Dermis blood vessel endothelial cell (primary cell): Measurements from ENCODE around the gene LPIN1. TPM values are rescaled to one million over a fixed set of nuclear protein-coding genes. Genes with fewer than 3 reads are reported as not detected.
"Not testable (repeated sequence)": the region's sequence is repeated elsewhere in the genome, so short reads cannot be mapped to it uniquely, and the experiment has no call there.

ENCODE experiments used
- DNase-seq: peaks from one replicate; pipeline ENCODE4 v3.0.0; 2010
- total RNA-seq: library from RNA; depleted of rRNA; stranded (reverse); fragments of >200 nt; gene quantifications from 2 replicates; pipeline ENCODE4 v1.2.3, GENCODE V29; 2014

LPIN1 gene
- total RNA-seq, 1 donor from 2014 or later, result 24.0 TPM

- no peak for DNase-seq
Measured at GRCh38 chr2:11715987-11716652, 30.3 kb upstream of the LPIN1 start.

DNA sequence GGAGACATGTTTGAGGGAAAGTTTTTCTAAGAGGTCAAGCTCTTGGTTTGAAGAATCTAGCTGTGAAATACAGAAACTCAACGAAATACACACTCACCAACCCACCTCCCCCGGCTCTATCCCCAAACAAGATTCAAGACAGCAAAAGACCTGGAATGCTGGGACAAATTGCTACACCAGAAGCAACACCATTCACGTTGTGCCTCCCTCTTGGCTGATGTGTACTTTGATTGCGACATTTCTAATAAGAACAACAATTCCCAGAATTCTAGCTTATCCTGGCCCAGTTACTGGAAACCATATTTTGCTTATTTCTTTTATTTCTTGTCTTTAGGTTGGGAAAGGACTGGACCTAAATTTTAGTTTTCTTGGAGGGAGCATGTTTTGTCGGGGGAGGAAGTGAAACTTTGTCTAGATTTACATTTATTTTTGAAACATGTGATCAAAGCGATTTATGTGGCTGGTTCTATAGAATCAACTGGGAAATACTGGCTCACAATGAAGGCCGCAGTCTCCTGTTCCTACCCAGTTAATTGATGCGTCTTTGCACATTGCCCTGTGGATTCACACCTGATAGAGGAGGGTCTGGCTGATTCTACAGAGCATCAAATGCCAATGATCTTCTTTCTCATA is 29.6 kb upstream of the LPIN1 start:
- DNase-seq, result no peak

DNA sequence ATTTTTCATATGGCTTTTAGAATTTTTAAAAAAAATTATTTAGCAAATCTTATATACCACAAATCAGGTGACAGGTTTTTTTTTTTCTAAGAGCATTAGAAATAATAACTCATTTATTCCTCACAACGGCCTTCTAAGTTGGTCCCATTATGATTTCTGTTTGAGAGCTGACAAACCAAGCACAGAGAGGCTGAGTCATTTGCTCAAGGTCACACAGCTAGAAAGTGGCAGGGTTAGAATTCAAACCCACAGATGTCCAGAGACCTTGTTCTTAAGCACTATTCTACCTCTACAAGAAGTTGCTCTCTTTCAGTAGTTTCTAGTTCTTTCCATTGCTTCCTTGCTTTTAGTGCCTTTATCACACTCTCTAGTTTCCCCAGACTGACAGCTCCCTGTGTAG is 28.8 kb upstream of the LPIN1 start:
- no peak for DNase-seq

DNA sequence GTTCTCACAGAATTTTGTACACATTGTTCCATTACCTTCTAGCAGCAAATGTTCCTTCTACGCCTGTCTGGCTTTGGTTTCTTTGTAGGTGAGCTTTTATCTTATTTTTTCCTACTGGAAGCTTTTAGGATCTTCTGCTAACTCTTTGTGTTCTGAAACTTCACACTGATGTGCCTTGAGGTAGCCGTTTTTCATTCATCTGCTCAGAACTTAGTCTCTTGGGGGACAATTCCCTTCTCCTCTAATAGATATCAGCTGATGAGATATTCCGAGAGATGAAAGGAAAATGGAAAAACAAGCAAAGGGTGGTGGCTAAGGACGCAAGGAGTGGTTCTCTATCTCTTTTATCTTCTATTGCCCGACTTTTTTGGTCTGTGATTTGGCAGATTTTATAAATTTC is 27.8 kb upstream of the LPIN1 start:
- DNase-seq, result no peak

- no peak for DNase-seq
Measured at GRCh38 chr2:11719230-11719977, 27.0 kb upstream of the LPIN1 start.

DNA sequence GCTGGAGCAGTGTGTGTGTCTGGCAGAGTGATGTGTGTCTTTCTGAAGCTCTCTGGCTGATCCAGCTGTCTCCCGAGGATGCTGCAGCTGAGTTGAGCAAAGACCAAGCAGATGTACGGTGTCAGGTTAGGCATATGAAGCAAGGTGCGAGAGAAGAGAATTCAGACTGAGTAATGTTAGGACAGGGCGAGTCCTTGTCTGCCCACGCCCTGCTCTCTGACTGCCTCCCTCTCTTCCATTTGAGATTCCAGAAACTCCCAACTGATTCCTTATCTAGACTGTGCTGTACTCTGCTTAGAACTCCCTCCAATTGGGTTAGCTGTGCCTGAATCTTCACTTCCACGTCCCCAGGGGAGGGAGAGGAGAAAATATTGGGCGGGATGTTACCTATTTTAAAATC is 25.7 kb upstream of the LPIN1 start:
- no peak for DNase-seq

DNA sequence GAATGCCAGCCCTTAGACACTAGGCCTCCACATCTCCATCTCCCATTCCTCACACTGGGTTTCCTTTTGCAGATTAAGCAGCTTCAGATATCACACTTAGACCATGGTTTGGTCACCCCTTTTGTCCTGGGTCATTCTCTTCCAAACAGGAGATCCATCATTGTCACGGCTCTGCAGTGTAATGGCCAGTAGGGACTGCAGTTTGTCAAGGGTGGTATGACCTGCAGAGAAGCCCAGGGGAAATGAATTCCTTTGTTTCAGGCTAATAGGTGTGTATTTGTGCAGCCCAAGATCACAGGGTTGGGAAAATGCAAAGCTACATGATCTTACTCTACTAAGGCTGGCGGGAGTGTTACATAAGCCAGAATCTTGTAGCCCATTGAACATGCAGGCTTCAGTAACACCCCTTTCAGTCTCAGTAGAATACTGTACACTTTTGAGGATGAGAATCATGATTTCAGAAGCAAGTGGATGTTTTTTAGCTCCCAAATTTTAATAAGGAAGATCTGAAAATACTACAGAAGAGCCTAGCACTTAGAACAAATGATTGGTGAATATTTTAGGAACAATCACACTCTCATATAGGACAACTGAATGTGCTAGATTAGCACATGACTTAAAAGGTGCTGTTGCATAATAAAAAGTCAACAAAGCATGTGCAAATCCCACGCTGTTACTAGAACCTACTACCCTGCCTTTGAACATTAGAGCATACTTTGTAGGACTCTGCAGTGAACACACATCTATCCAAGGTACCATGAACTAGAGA is 24.0 kb upstream of the LPIN1 start:
- no peak for DNase-seq

- no peak for DNase-seq
Measured at GRCh38 chr2:11723061-11723371, 23.4 kb upstream of the LPIN1 start.

GRCh38 chr2:11724151-11724550 is 22.3 kb upstream of the LPIN1 start:
- DNase-seq, result no peak

- no peak for DNase-seq
Measured at GRCh38 chr2:11726384-11726783, 20.0 kb upstream of the LPIN1 start.

DNA sequence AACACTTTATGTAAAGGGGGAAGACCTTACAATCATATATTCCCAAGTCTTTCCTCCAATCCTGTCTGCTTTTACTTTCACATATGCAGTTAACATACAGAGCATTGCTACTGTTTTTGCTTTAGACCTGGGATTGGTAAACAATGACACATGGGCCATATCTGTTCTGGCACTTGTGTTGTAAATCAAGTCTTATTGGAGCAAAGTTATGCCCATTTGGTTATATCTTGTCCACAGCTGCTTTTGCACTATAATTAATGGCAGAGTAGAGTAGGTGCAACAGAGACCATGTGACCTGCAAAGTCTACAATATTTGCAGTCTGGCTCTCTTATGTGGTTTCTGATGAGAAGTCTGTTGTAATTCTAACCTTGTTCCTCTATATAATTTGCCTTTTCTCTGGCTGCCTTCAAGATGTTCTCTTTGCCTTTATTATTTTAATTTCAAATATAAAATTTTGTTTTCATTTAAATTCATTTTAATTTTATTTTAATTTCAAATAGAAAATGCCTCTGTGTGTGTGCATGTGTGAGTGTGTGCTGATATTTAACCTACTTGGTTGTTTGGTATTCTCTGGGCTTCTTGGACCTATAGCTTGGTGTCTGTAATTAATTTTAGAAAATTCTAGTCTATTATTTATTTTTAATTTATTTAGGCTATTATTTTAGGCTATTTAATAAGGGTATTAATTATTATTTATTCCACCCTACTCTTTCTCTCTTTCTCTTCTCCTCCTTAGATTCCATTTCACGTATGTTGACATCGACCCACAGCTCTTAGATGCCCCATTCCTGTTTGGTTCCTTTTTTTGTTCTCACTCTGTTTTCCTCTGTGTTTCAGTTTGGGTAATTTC is 16.8 kb upstream of the LPIN1 start:
- no peak for DNase-seq

- not testable (repeated sequence) for DNase-seq
Measured at GRCh38 chr2:11731214-11731984, 15.0 kb upstream of the LPIN1 start.

- no peak for DNase-seq
Measured at GRCh38 chr2:11732587-11732986, 13.8 kb upstream of the LPIN1 start.

DNA sequence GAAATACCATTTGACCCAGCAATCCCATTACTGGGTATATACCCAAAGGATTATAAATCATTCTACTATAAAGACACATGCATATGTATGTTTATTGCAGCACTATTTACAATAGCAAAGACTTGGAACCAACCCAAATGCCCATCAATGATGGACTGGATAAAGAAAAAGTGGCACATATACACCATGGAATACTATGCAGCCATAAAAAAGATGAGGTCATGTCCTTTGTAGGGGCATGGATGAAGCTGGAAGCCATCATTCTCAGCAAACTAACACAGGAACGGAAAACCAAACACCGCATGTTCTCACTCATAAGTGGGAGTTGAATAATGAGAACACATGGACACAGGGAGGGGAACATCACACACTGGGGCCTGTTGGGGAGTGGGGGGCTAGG is 8.6 kb upstream of the LPIN1 start:
- not testable (repeated sequence) for DNase-seq

DNA sequence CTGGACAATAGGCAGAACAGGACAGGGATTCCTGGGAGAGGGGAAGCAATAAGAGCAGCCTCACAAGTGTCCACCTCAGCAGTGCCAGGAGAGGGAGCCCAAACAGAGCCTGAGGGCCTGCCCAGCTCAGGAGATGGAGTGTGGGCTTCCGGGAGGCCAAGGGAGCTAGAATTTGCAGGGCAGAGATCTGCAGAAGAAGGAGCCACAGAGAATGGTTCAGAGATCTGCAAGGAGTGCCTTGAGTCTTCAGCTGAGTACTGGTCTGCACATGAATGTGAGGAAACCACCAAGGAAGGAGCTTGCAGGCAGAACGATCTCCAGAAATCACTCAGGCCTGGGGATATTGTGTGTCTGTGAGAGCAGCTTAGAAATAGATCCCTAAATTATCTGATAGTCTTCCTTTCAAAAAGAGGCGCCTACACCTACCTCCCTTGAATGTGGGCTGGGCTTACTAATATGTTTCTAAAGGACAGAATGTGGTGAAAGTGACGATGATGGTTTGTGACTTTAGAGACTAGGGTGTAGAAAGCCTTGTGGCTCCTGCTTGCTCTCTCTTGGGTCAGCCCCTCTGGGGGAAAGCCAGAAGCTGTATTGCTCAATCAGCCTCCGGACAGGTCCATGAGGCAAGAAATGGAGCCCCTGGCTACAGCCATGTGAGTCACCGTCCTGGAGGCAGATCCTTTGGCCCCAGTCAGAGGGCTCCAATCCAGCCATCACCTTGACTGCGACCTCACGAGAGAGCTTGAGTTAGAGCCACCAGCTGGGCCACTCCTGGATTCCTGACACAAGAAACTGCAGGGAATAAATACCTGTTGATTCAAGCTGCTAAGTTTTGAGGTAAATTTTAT is 7.6 kb upstream of the LPIN1 start:
- DNase-seq, result peak; percentile 78

- no peak for DNase-seq
Measured at GRCh38 chr2:11740723-11741122, 5.7 kb upstream of the LPIN1 start.

GRCh38 chr2:11742317-11742701 is 4.1 kb upstream of the LPIN1 start:
- DNase-seq, result no peak

DNA sequence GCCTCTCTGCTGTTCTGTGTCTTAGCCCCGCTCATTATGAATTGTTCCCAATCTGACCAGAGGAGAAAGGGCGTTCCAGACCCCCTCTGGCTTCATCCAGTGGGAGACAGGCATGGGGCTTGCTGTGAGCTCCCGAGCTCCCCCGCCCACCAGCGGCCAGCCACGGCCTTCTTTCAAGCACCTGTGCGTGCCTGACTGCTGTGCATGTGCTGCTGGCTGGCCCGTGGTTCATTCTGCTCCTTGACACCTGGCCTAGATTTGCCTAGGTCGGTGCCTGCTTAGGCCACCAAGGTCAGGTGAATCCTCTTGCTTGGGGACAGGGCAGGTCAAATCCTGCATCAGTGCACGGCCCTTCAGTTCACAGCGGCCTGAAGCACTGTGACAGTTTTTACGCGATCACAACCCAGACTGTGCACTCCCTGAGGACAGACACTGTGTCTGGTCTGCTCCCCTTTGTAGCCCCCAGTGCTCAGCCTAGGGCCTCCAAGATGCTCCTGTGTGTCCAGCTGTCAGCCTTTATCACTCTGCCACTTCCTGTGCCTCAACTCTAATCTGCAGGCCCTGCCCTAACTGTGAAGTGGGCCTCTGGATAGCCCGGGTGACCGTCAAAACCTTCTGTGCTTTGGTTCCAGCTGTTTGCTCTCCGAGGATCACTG is 3.6 kb upstream of the LPIN1 start:
- DNase-seq, result no peak

DNA sequence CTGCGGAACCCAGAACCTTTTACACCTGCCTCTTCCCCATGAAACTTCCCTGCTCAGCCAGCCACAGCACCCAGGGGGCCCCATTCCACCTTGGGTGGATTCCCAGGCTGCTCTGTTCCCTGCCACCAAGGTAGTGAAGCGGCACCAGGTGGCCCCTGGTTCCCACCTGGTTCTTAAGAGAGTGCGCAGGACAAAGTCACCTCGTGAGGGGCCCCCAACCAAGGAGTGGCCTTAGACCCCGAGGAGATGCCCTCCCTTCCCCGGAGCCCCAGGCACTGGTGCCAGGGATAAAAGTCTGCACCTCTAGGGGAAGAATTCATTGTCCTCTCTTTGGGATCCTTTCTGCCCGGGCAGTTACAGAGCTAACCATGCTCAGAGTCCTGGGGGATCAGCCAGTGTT is 3.1 kb upstream of the LPIN1 start:
- DNase-seq, result no peak
